ENCODE data around the gene IL5.

Gene IL5

GRCh38 chr5:132497488-132497997 lies 45.8 kb downstream of the IL5 start:
- H3K27ac Mint-ChIP-seq, result peak overlapping the region; percentile 99
- DNase-seq, result peak; percentile 45
- no peaks in the 10 kb centered on the region for H3K9me3 Mint-ChIP-seq
- peak overlapping the region; percentile 88 for H3K4me3 Mint-ChIP-seq
- peaks cover 70% of the 10 kb centered on the region for H3K4me1 Mint-ChIP-seq (ENCODE audit: low read depth)
- peaks cover 4% of the 10 kb centered on the region for H3K36me3 Mint-ChIP-seq (ENCODE audit: low read depth)
- H3K27me3 Mint-ChIP-seq, result no peaks in the 10 kb centered on the region

DNA sequence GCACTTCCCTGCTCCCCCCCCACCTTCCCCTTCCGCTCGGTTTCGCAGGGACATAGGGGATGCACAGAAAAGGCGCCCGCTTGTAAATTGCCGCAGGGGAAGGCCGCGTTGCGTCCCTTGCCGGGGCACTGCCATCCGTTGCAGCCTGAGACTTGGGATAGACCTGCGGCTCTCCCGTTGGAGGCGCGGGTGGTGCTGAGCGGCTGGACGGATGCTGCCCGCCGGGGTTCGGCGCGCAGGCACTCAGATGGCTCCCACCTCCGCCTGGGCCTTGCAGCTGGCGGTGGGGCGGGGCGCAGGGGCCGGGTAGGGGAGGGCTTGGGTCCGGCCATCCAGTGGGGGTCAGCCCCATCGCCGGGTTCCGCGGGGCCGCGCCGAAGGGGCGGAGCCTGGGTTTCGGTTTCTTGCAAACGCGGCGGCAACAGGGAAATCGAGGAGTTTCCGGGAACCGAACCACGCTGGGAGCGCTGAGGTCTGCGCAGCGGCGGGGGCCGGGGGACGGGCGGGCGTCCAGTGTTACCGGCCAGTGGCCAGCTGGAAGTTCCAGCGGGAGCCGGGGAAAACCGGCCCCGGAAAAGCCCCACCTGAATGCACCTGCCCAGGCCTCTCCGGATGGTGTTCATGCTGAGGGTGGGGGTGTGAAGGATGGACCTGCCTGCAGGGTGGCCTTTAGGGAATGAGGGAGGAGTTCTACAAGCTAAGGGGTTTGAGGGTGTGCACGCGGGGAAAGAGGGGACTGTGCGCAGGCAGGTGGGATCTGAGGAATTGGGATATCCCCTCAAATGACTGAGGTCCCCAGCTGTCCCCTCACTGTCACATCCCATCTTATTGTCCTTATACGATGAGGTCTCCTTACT lies 46.5 kb downstream of the IL5 start:
- H3K36me3 Mint-ChIP-seq (ENCODE audit: low read depth), result peaks cover 4% of the 10 kb centered on the region
- H3K4me3 Mint-ChIP-seq, result peak overlapping the region; percentile 88
- peak; percentile 83 for DNase-seq

DNA sequence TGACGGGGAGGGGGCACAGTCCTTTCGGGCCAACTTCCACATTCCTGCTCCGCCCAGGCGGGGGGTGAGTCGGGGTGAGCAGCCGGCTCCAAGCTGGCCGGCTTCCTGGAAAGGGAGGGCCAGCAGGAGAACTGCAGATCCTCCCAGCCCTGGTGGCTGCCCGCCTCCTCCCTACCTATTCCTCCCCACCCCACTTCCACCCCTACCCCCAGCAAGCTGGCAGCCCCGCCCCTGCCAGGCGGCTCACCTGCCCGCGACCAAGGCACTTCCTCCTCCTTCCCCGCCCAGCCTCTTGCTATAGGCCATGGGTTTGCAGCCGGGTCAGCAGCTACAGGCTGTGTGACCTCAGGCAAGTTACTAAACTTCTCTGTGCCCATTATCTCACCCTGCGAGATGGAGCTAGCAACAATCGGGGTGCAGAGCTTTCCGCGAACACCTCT lies 47.1 kb downstream of the IL5 start:
- Mint-ChIP-seq H3K4me1 (ENCODE audit: low read depth) (peaks cover 81% of the 10 kb centered on the region), H3K36me3 (ENCODE audit: low read depth) (peaks cover 5% of the 10 kb centered on the region), H3K4me3 (peak overlapping the region; percentile 88), H3K27me3 (no peaks in the 10 kb centered on the region), H3K9me3 (no peaks in the 10 kb centered on the region), H3K27ac (peak overlapping the region; percentile 99)
- no peak for DNase-seq

More for the DNA sequence above, 46.5 kb downstream of the IL5 start:
- no peaks in the 10 kb centered on the region for H3K9me3 Mint-ChIP-seq
- no peaks in the 10 kb centered on the region for H3K27me3 Mint-ChIP-seq
- H3K4me1 Mint-ChIP-seq (ENCODE audit: low read depth), result peaks cover 76% of the 10 kb centered on the region
- peak overlapping the region; percentile 99 for H3K27ac Mint-ChIP-seq

GRCh38 chr5:132495667-132496190 lies 47.6 kb downstream of the IL5 start:
- Mint-ChIP-seq H3K9me3 (no peaks in the 10 kb centered on the region), H3K4me1 (ENCODE audit: low read depth) (peaks cover 81% of the 10 kb centered on the region), H3K27ac (peak overlapping the region; percentile 99), H3K36me3 (ENCODE audit: low read depth) (peaks cover 8% of the 10 kb centered on the region), H3K27me3 (no peaks in the 10 kb centered on the region), H3K4me3 (peak overlapping the region; percentile 88)
- DNase-seq, result peak; percentile 89

GRCh38 chr5:132493821-132494220 lies 49.5 kb downstream of the IL5 start:
- H3K9me3 Mint-ChIP-seq, result no peaks in the 10 kb centered on the region
- no peak for DNase-seq
- H3K27me3 Mint-ChIP-seq, result no peaks in the 10 kb centered on the region
- H3K4me1 Mint-ChIP-seq (ENCODE audit: low read depth), result peaks cover 67% of the 10 kb centered on the region
- H3K36me3 Mint-ChIP-seq (ENCODE audit: low read depth), result peaks cover 23% of the 10 kb centered on the region
- H3K27ac Mint-ChIP-seq, result peak overlapping the region; percentile 99
- peak overlapping the region; percentile 88 for H3K4me3 Mint-ChIP-seq

GRCh38 chr5:132493241-132493640 lies 50.1 kb downstream of the IL5 start:
- peak; percentile 39 for DNase-seq
- H3K36me3 Mint-ChIP-seq (ENCODE audit: low read depth), result peaks cover 29% of the 10 kb centered on the region
- peaks cover 66% of the 10 kb centered on the region for H3K4me1 Mint-ChIP-seq (ENCODE audit: low read depth)
- no peaks in the 10 kb centered on the region for H3K27me3 Mint-ChIP-seq
- no peaks in the 10 kb centered on the region for H3K9me3 Mint-ChIP-seq
- H3K27ac Mint-ChIP-seq, result peak overlapping the region; percentile 99
- no peak overlapping the region for H3K4me3 Mint-ChIP-seq

- no peak for DNase-seq
- Mint-ChIP-seq H3K27me3 (no peaks in the 10 kb centered on the region), H3K4me3 (peak overlapping the region; percentile 85), H3K9me3 (no peaks in the 10 kb centered on the region), H3K27ac (peak overlapping the region; percentile 99), H3K36me3 (ENCODE audit: low read depth) (peaks cover 36% of the 10 kb centered on the region), H3K4me1 (ENCODE audit: low read depth) (peaks cover 67% of the 10 kb centered on the region)
Measured at GRCh38 chr5:132492386-132493125, 50.8 kb downstream of the IL5 start.
